ENCODE measurements around the gene RNF114. TPM values are rescaled to one million over a fixed set of nuclear protein-coding genes. Genes with fewer than 3 reads are reported as not detected.

Gene RNF114
- total RNA-seq, 2 experiments from 2014 or later, result 68.4 to 70.5 TPM

DNA sequence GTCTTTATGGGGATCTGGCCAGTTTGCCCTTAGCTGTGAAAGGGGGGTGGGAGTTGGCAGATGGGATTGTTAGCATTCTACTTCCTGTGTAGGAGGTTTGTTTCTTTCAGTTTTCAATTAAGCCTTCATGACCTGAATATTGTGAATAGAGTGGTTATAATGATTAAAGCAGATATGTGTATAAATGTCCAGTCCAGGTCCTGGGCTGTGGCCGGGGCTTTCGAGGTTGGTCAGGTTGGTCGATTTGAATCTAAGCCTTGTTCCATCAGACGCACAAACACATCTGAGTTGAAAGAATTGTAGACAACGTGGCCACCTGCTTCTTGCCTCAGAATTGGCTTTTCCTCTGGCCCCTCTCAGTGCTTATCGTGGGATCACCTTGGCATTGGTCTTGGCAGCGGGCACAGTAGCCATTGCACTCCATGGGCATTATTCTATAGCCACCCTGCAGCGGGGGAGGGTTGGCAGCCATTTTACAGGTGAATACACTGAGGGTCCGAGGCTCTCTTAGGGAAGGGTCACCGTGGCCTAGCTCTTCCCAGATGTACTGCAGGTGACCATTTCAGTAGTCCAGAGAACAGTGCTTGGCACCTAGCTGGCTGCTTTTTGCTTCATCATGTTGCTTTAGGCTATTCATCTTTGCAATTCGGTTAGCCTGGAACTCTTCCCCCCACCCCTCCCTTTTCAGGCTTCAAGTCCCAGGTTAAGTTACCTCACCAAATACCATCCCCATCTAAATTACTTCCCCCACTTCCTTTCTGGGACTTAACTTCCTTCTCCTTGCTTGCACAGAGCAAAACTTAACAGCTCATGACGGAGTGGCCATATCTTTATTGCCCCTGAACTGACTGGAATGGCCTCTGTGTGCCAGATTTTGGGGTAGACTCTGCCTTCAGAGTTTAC, 1.1 kb downstream of the RNF114 start:
- intact Hi-C loops (cut with micrococcal nuclease), result no loop called here
- H3K4me1 Mint-ChIP-seq (ENCODE audit: low read depth), result peaks cover 38% of the 10 kb centered on the region

DNA sequence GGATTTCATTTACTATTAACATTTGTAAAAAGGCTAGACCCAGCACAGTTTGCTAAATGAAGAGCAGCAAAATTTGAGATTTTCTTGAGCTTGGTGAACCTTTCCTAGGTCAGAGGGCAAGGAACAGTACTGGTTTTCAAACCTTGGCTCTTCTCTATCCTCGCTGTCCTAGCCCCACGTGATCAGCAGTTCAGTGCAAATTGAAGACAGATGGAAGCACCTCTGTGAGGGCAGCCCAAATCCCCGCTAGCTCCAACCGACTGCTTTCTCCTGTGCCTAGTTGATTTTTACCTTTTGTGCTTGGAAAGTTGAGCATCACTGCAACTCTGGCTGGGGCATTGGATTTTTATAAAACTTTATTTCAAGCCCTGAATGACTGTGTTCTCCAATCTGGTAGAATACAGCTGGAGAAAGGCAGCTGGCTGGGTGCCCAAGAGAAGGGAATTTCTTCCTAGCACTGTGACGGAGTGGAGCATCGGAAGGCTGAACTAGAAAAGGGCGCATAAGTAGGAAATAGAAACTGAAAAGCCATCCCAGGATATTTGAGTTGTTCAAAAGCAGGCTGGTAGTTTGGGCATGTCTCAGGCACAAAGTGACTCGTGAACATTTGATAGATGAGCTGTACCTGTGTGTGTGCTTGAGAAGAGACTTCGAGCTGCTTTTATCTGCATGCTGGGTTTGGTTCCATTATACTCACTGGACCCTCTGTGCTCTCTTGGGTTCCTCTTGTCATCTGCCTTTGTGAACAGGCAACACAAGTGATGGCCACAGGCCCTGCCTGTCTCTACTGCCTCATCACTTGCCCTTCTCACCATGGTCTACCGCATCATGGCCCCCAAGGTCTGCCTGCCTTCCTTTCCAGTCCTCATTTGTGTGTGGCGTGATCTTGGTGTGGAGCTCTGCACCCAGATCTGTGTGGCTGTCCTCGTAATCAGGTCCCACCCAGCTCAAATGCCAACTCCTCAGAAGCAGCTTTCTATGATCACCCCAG, 2.3 kb downstream of the RNF114 start:
- Mint-ChIP-seq H3K36me3 (ENCODE audit: low read depth) (peaks cover 43% of the 10 kb centered on the region), H3K4me1 (ENCODE audit: low read depth) (peaks cover 42% of the 10 kb centered on the region), H3K4me3 (peak overlapping the region; percentile 90), H3K9me3 (no peaks in the 10 kb centered on the region), H3K27ac (peak overlapping the region; percentile 91), H3K27me3 (no peaks in the 10 kb centered on the region)
- ChIA-PET CTCF (interaction anchor here (1.7 to 2.1 kb wide), 2 partner anchors 27 to 133 kb away, joined by 10 to 13 read pairs; no protein-coding TSS in a partner anchor), POLR2A (interaction anchor here (0.5 to 3.5 kb wide), 5 partner anchors 12 to 343 kb away, joined by 3 to 22 read pairs (median 4); partner anchors contain the start of gene SPATA2)
- ATAC-seq (no peak), DNase-seq (no peak)
- TF ChIP-seq, protein P1, sequence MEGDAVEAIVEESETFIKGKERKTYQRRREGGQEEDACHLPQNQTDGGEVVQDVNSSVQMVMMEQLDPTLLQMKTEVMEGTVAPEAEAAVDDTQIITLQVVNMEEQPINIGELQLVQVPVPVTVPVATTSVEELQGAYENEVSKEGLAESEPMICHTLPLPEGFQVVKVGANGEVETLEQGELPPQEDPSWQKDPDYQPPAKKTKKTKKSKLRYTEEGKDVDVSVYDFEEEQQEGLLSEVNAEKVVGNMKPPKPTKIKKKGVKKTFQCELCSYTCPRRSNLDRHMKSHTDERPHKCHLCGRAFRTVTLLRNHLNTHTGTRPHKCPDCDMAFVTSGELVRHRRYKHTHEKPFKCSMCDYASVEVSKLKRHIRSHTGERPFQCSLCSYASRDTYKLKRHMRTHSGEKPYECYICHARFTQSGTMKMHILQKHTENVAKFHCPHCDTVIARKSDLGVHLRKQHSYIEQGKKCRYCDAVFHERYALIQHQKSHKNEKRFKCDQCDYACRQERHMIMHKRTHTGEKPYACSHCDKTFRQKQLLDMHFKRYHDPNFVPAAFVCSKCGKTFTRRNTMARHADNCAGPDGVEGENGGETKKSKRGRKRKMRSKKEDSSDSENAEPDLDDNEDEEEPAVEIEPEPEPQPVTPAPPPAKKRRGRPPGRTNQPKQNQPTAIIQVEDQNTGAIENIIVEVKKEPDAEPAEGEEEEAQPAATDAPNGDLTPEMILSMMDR (IDR thresholded peaks at IDR 0.05), result no peak
- intact Hi-C loops (cut with micrococcal nuclease), result no loop called here

More for the DNA sequence above, 1.1 kb downstream of the RNF114 start:
- Mint-ChIP-seq H3K36me3 (ENCODE audit: low read depth) (peaks cover 35% of the 10 kb centered on the region), H3K27me3 (no peaks in the 10 kb centered on the region), H3K27ac (peak overlapping the region; percentile 91), H3K4me3 (peak overlapping the region; percentile 90), H3K9me3 (no peaks in the 10 kb centered on the region)
- CTCF ChIA-PET, result interaction anchor here (1.2 to 2.9 kb wide), 8 partner anchors 11 to 148 kb away, joined by 3 to 13 read pairs (median 4); no protein-coding TSS in a partner anchor
- TF ChIP-seq, protein P1 (IDR thresholded peaks at IDR 0.05), result no peak
- ATAC-seq (peak; percentile 20), DNase-seq (peak; percentile 24)
- POLR2A ChIA-PET, result interaction anchor here (0.9 to 3.5 kb wide), 7 partner anchors 8 to 176 kb away, joined by 3 to 22 read pairs (median 4); partner anchors contain the start of genes SPATA2 and UBE2V1

DNA sequence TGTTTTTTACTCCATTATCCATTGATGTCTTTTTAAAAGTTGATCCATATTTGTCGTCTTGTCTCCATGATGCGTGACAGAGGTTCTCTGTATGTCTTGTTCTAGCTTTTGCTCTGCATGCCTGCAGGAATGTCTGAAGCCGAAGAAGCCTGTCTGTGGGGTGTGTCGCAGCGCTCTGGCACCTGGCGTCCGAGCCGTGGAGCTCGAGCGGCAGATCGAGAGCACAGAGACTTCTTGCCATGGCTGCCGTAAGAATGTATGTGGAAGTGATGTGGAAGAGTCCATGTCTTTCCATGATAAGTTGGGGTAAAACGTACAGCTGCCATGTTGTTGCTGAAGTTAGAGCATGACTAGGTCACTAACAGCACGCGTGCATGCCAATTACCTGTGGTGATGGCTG, 5.3 kb downstream of the RNF114 start:
- Mint-ChIP-seq H3K4me3 (no peak overlapping the region), H3K36me3 (ENCODE audit: low read depth) (peaks cover 53% of the 10 kb centered on the region), H3K27me3 (no peaks in the 10 kb centered on the region), H3K27ac (no peak overlapping the region), H3K9me3 (no peaks in the 10 kb centered on the region), H3K4me1 (ENCODE audit: low read depth) (peaks cover 36% of the 10 kb centered on the region)
- no peak for DNase-seq
- ATAC-seq, result no peak
- ChIA-PET CTCF (interaction anchor here (1.1 to 1.4 kb wide), 2 partner anchors 23 to 38 kb away, joined by 3 read pairs; no protein-coding TSS in a partner anchor), POLR2A (interaction anchor here (0.6 to 1.4 kb wide), 2 partner anchors 37 to 526 kb away, joined by 3 read pairs; no protein-coding TSS in a partner anchor)
- intact Hi-C loops (cut with micrococcal nuclease), result no loop called here
- TF ChIP-seq, protein P1 (IDR thresholded peaks at IDR 0.05), result no peak

DNA sequence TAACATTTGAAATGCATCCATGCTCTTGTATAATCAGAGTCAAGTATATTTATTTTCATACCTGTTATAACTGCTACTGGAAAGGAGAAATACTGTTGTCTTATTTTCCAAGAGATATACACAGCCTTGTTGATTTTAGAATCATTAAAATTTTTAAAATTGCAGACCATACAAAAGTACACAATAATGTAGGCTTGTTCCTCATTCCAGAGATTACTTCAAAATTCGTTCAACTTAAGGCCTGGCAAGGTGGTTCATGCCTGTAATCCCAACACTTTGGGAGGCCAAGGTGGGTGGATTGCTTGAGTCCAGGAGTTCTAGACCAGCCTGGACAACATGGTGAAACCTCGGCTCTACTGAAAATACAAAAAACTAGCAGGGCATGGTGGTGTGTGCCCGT, 6.1 kb downstream of the RNF114 start:
- no peak for ATAC-seq
- H3K27ac Mint-ChIP-seq, result no peak overlapping the region
- CTCF ChIA-PET, result interaction anchor here (1.3 to 1.8 kb wide), 3 partner anchors 23 to 37 kb away, joined by 3 to 8 read pairs (median 3); no protein-coding TSS in a partner anchor

More for the DNA sequence above, 6.1 kb downstream of the RNF114 start:
- no peaks in the 10 kb centered on the region for H3K27me3 Mint-ChIP-seq
- DNase-seq, result no peak
- H3K4me3 Mint-ChIP-seq, result no peak overlapping the region
- TF ChIP-seq, protein P1 (IDR thresholded peaks at IDR 0.05), result no peak
- H3K4me1 Mint-ChIP-seq (ENCODE audit: low read depth), result peaks cover 36% of the 10 kb centered on the region
- intact Hi-C loops (cut with micrococcal nuclease), result no loop called here
- POLR2A ChIA-PET, result no interaction called here
- peaks cover 54% of the 10 kb centered on the region for H3K36me3 Mint-ChIP-seq (ENCODE audit: low read depth)
- H3K9me3 Mint-ChIP-seq, result no peaks in the 10 kb centered on the region
